GM19351 (cell line): Measurements from ENCODE around the gene NAV3.

Experiments used
- ATAC-seq: cut with Tn5 transposase; IDR thresholded peaks from one replicate; pipeline ENCODE4 v1.9.1; 2021; ENCODE audit warnings: mild to moderate bottlenecking, moderate library complexity; ENCODE audit not compliant: unreplicated experiment

Gene NAV3

DNA sequence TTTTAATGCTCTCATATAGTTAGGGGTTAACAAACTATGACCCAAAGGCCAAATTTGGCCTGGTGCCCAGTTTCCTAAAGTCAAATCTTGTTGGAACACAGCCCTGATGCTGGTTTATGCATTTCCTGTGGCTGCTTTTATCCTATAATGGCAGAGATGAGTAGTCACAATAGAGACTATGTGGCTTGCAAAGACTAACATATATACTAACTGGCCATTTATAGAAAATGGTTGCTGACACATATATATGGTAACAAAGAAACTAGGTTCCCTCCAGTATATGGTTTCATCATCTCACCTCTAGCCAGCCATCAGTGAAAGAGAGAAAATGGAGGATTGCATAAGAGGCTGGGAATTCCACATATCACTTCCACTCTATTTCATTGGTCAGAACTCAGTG is 10.8 kb downstream of the NAV3 start:
- peak; percentile 49 for ATAC-seq

DNA sequence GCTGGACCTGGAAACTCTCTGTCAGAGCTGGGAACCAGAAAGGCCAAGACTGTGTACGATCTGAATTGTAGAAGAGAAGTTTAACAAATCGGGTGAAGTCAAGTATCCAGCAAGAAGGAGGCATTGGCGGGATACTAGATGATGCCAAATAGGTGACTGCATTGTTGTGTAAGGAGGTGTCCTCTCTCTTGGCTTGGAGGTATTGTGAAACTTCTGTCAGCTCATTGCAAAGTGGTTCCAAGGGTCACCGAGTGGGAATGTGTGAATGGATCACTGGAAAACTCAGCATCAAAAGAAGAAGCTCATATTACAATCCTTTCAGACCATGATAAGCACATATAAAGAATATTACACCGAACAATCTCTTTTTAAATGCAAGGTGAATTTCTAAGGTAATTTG is 11.7 kb downstream of the NAV3 start:
- ATAC-seq, result no peak

GRCh38 chr12:77845831-77846230 is 15.1 kb downstream of the NAV3 start:
- ATAC-seq, result no peak

- ATAC-seq, result peak; percentile 99
These were observed 16.4 kb downstream of the NAV3 start for GRCh38 chr12:77847060-77847541.

DNA sequence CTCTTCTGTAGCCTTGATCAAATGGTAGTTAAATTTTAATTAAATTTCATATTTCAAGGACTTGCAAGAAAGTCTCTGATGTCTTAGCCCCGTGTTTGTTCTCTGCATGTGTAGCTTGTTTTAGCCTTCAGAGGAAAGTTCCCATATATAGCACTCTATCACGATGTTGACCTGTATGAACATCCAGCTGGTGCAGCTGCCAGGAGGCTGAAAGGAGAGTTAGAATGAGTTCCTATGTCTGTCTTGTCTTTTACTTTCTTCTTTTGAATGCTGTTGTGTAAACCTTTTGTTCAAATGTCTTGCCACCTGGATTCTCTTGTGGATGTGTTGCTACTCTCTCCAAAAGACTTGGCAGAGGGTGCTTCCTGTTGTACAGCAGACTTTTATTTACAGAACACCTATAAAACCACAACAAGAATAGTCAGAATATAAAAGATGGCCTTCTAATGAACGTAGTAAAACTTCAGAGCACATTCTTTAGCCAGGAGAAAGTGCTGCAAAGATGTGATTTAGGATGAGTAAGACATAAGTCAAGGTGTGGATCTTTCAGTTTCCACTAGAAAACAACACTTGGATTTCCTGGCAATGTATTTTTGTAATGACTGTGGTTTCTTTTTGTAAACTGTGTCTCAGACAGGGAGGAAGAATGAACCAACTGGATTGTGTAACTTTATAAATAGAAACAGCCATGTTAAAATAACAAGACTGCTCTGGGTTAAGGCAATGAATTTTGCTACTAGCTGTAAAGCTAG is 17.2 kb downstream of the NAV3 start:
- ATAC-seq, result no peak

DNA sequence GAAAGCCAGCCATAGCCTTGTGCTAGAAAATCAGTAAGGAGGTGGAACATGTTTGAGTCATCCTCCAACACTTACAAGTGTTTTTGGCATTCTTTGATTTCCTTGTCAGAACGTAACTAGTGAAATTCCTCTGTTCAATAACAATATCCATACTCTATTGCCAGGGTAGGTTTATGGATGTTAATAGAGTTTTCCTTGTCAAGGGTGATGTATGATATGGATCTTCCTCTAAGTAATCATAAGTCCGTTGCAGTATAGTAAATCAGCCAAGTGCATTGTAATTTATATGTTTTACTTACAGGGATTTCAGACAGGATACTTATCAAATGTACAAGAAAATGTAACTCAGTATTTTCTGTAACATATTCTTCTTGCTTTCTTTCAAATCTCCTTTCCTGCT is 19.4 kb downstream of the NAV3 start:
- no peak for ATAC-seq

- no peak for ATAC-seq
These were observed 20.0 kb downstream of the NAV3 start for GRCh38 chr12:77850698-77851097.

GRCh38 chr12:77855548-77855947 is 24.9 kb downstream of the NAV3 start:
- no peak for ATAC-seq

DNA sequence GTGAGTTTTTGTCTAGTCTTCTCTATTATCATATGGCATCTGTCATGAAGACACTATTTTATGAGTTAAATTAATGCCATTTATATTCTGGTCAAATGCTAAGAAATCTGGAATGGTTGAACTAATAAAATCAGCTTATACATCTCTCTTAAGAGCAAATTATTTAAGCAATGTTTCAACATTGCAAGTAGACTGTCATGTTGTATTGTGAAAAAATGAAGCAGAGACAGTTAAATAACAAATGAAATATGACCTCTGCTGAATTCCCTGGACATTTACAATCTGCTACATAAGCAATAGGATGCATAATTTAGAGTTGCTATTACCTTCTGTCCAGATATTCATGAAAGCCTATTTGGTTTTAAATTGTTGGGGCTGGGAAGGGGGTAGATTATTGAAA is 30.6 kb downstream of the NAV3 start:
- ATAC-seq, result no peak

DNA sequence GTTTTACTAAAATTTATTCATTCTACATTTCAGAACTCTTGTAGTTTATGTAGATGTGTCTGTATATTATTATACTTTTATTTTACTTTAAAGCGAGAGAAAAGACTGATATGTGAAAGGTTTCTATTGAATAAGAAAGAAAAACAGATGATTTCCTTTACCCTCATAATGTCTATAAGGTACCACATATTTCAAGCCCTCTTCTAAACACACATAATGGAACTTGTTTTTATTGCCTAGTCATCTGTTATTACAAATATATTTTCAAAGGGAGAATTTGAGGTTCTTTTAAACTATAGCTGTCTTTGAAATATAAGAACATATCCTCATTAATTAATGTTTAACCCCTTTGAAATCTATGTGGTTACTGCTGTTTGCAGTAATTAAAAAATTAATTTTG is 34.5 kb downstream of the NAV3 start:
- no peak for ATAC-seq

GRCh38 chr12:77878901-77879300 is 48.2 kb downstream of the NAV3 start:
- no peak for ATAC-seq

DNA sequence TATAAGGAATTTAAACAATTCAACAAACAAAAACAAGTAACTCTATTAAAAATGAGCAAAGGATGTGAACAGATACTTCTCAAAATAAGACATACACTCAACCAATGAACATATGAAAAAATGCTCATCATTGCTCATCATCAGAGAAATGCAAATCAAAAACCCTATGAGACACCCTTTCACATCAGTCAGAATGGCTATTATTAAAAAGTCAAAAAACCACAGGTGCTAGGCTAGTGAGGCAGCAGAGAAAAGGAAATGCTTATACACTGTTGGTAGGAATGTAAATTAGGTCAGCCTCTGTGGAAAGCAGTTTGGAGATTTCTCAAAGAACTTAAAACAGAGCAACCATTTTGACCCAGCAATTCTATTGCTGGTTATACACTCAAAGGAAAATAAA is 52.0 kb downstream of the NAV3 start:
- ATAC-seq, result peak; percentile 75

DNA sequence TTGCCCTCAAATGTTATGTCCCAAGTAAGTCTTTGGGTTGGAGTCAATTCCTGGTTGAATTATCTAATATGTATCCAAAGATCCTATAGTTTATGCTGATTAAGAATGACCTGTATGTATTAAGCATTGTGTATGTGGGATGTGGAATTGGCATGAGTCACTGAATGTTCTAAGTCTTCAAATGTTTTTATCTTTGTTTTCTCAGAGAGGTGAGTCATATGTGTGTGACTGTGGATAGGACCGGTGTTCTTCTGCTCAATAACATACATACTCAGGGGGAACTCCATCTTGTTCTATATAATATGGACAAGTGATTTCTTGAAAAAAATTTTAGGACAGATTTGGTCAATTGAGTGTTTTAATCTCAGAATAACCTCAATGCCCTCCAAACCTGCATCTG is 57.9 kb downstream of the NAV3 start:
- no peak for ATAC-seq

DNA sequence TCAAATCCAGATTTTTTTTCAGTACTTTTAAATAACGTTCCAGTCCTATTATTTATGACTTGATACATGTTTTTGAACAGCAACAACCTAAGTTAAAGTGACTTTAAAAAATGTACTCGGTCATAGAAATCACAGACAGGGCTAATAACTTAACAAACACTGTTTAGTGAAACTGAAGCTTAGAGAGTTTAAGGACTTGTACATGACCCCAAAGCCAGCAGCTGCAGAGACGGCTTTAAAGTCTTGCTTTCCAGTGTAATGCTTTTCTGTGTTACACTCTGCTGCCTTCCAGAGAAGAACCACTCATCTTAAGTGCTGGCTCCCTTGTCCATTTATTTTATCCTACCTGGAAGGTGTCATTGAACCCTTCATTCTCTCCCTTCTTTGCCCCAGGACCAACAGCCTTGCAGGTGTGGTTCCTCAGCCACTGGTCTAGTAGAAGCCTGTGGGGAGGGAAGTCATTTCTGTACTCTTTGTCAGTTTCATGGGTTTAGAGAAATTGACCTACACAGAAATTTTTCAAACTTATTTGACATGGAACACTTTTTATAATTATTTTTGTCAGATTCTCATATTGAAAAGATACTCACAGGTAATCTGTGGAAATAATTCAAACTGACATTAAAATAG is 60.9 kb downstream of the NAV3 start:
- peak; percentile 65 for ATAC-seq

GRCh38 chr12:77893918-77894317 is 63.2 kb downstream of the NAV3 start:
- no peak for ATAC-seq

GRCh38 chr12:77894556-77894955 is 63.9 kb downstream of the NAV3 start:
- no peak for ATAC-seq

DNA sequence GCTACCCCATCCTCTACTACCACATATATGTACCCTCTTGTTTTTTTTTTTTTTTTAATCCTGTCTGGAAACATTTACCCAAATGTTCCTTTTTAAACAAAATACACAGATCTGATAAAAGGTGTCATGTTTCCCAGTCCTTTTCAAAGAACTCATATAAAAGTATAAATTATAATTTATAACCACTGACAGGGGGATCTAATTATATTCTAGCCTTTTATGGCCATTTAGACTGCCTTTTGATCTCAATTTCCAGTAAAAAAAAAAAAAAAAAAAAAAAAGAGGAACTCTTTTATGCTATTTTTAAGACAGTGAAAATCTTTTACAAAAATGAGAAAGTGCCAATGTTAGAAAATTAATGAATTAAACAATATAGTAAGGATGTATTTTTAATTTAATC is 65.0 kb downstream of the NAV3 start:
- no peak for ATAC-seq

DNA sequence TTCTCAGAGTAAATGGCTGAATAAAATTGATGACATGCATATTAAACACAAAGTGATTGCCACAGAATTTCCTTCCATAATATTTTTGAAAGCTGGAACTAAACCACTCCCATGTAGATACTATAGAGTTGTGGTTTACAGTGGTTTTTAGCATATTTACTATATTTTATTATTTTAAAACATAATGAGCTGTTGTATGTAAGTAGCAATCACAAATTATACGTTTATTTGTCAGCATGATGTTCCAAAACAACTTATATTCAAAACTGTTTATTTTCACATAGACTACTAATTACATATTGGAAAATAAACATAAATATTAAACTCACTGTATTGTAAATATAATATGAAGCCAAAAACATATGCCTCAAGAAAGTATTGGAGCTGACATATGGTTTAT is 77.2 kb downstream of the NAV3 start:
- no peak for ATAC-seq

DNA sequence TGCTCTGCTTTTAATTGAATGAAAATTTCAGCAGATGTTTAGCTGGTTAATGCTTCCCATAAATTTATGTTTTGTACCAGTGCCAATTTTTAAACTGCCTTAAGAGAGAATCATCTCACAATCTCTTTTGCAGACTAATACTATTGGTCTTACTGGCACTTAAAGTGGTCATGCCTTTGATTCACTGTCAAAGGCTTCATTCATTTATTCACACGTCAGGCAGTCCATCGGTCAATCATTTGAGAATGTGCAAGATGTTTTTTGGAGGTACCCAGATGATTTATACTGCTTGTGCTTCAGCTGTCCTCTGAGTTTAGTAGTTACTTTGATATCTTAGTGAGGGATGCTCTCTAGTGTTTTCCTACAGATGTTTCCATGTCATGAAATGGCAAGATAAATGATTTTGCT is 83.4 kb downstream of the NAV3 start:
- ATAC-seq, result no peak

DNA sequence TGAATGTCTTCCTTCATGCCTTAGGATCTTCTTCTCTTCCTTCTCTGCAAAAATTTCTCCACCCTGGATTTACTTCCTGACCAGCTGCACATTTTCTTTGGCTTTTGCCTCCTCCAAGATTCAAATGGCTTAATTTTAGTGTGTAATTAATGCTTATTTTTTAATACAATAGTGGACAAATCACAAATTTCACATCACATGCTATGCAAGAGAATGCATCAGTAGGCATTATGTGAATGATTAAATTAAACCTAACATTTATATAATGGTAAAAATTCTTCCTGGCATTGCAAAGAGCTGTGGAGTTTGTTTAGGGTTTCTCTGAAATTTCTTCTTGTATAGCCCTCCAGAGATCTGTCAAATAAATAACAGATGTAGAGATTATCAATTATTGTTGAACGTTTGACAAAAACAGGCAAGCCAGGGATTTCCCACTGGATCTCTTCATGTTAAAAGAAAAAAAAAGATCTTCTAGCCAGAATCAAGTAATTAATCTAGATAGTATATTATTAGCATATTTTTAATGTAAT is 84.4 kb downstream of the NAV3 start:
- no peak for ATAC-seq

GRCh38 chr12:77916276-77916675 is 85.6 kb downstream of the NAV3 start:
- no peak for ATAC-seq

GRCh38 chr12:77918046-77918445 is 87.4 kb downstream of the NAV3 start:
- no peak for ATAC-seq
